K562 (cell line): ENCODE measurements around the gene DPM1. TPM values are rescaled to one million over a fixed set of nuclear protein-coding genes. Genes with fewer than 3 reads are reported as not detected.

Source experiments
- CHD1 ChIP-seq: fragments of 200-600 bp; sonication (generic); IDR thresholded peaks from one replicate; pipeline ENCODE4 v1.6.1; 2012; ENCODE audit warnings: mild to moderate bottlenecking, moderate library complexity, low read length, inconsistent platforms
- FOS ChIP-seq: IDR thresholded peaks from 3 replicates; pipeline ENCODE4 v1.6.1; 2011; ENCODE audit not compliant: insufficient read length; ENCODE audit errors: extremely low read depth
- ILF3 ChIP-seq: fragments of 450-650 bp; IDR thresholded peaks from 2 replicates; pipeline ENCODE4 v1.6.1; 2018; ENCODE audit warnings: antibody characterized with exemption, mild to moderate bottlenecking, moderate library complexity, borderline replicate concordance
- NFXL1 ChIP-seq: fragments of 450-650 bp; formaldehyde crosslinking; IDR thresholded peaks from 2 replicates; pipeline ENCODE4 v1.4.0; 2021; ENCODE audit warnings: mild to moderate bottlenecking
- PBX2 ChIP-seq, 2 experiments: IDR thresholded peaks in 1 of 2; conservative IDR thresholded peaks in 1 of 2; 2 replicates each; pipeline ENCODE4 v1.6.1; 2016; ENCODE audit warnings: low read depth in 2 of 2, mild to moderate bottlenecking in 1 of 2, missing compliant biosample characterization in 1 of 2, missing genetic modification characterization in 1 of 2, moderate library complexity in 1 of 2
- RREB1 ChIP-seq: fragments of 250-450 bp; sonication (Bioruptor Pico); IDR thresholded peaks from 2 replicates; pipeline ENCODE4 v1.4.0; 2020
- RUNX1 ChIP-seq: sonication (generic); IDR thresholded peaks from 2 replicates; pipeline ENCODE4 v1.6.1; 2016; ENCODE audit warnings: antibody characterized with exemption, low read depth
- ZNF165 ChIP-seq: fragments of 250-450 bp; sonication (Bioruptor Pico); IDR thresholded peaks from 2 replicates; pipeline ENCODE4 v1.4.0; 2020; ENCODE audit warnings: borderline replicate concordance
- ZNF253 ChIP-seq: fragments of 250-450 bp; sonication (Bioruptor Pico); conservative IDR thresholded peaks from 2 replicates; pipeline ENCODE4 v1.6.1; 2021; ENCODE audit warnings: mild to moderate bottlenecking
- ZNF407 ChIP-seq: fragments of 450-650 bp; IDR thresholded peaks from 2 replicates; pipeline ENCODE4 v1.6.1; 2016; ENCODE audit warnings: low read depth
- polyA plus RNA-seq, 8 experiments: library from polyadenylated mRNA; depleted of rRNA in 4 of 8; stranded (reverse) in 5 of 8; unstranded in 3 of 8; fragments of >200 nt; fragmentation: Nextera tagmentation in 2 of 8; fragmentation: Illumina TruSeq in 1 of 8; extraction: Ambion mirVana in 2 of 8; extraction: Trizol in 1 of 8; gene quantifications; 2 replicates each; pipeline versions ENCODE4 v1.2.1 to v1.2.3, GENCODE V29; 2011 to 2014; ENCODE audit warnings: inconsistent platforms in 1 of 8, missing spikeins in 1 of 8
- total RNA-seq, 7 experiments: library from RNA; depleted of rRNA in 6 of 7; stranded (reverse); fragments of >200 nt in 6 of 7; fragmentation: Illumina TruSeq in 2 of 7; extraction: Trizol in 2 of 7; gene quantifications; 2 replicates each; pipeline versions ENCODE4 v1.2.1 to v1.2.3, GENCODE V29; 2011 to 2021; ENCODE audit warnings: low replicate concordance in 1 of 7

The DPM1 gene
- total and polyA plus RNA-seq, 9 of the 15 experiments (the other 6 are each of a cell fraction or from before 2014, with no cell fraction given), result 75.2 to 190 (median 153) TPM

GRCh38 chr20:50957798-50958614 lies at the start of gene DPM1 (continued):
- TF ChIP-seq RREB1 (CRISPR knock-in tag), result no peak
- no peak for TF ChIP-seq ZNF253 (CRISPR knock-in tag)
- no peak for TF ChIP-seq ILF3
- TF ChIP-seq PBX2 (CRISPR knock-in tag; IDR thresholded peaks at IDR 0.05; ENCODE audit: low read depth), result no peak
- TF ChIP-seq PBX2 (tag; conservative IDR thresholded peaks at IDR 0.05; ENCODE audit: low read depth), result no peak
- no peak for TF ChIP-seq RUNX1
- TF ChIP-seq NFXL1, result no peak
- no peak for TF ChIP-seq FOS
- TF ChIP-seq ZNF407, result no peak
- TF ChIP-seq CHD1, result no peak
- TF ChIP-seq ZNF165 (CRISPR knock-in tag), result no peak
